GM21515 (cell line): ENCODE results near the gene VEGFA.

Experiments used
- ATAC-seq: cut with Tn5 transposase; IDR thresholded peaks from one replicate; pipeline ENCODE4 v1.9.1; 2021; ENCODE audit not compliant: unreplicated experiment

Gene VEGFA

GRCh38 chr6:43769526-43770371 lies at the start of gene VEGFA:
Gene VEGFA (plus strand): TSS chr6:43770211.
- peak; percentile 60 for ATAC-seq

- ATAC-seq, result no peak
Observed at GRCh38 chr6:43720999-43721398, 49.0 kb upstream of the VEGFA start.

- ATAC-seq, result no peak
Observed at GRCh38 chr6:43722920-43723545, 47.0 kb upstream of the VEGFA start.

- peak; percentile 63 for ATAC-seq
Observed at GRCh38 chr6:43723737-43724295, 46.2 kb upstream of the VEGFA start.

GRCh38 chr6:43724354-43724753 lies 45.7 kb upstream of the VEGFA start:
- no peak for ATAC-seq

GRCh38 chr6:43724914-43725642 lies 44.9 kb upstream of the VEGFA start:
- ATAC-seq, result peak; percentile 64

GRCh38 chr6:43725643-43726580 lies 44.1 kb upstream of the VEGFA start:
- no peak for ATAC-seq

- no peak for ATAC-seq
Observed at GRCh38 chr6:43727634-43728033, 42.4 kb upstream of the VEGFA start.

- ATAC-seq, result no peak
Observed at GRCh38 chr6:43728586-43728985, 41.4 kb upstream of the VEGFA start.

GRCh38 chr6:43729537-43729936 lies 40.5 kb upstream of the VEGFA start:
- no peak for ATAC-seq

- no peak for ATAC-seq
Observed at GRCh38 chr6:43730634-43731033, 39.4 kb upstream of the VEGFA start.

- ATAC-seq, result peak; percentile 69
Observed at GRCh38 chr6:43733471-43734293, 36.3 kb upstream of the VEGFA start.

- no peak for ATAC-seq
Observed at GRCh38 chr6:43734294-43734665, 35.7 kb upstream of the VEGFA start.

GRCh38 chr6:43735642-43736199 lies 34.3 kb upstream of the VEGFA start:
- no peak for ATAC-seq

- no peak for ATAC-seq
Observed at GRCh38 chr6:43736211-43736786, 33.7 kb upstream of the VEGFA start.

- ATAC-seq, result no peak
Observed at GRCh38 chr6:43736844-43737243, 33.2 kb upstream of the VEGFA start.

GRCh38 chr6:43737272-43738081 lies 32.5 kb upstream of the VEGFA start:
- ATAC-seq, result no peak

GRCh38 chr6:43738267-43738676 lies 31.7 kb upstream of the VEGFA start:
- no peak for ATAC-seq
